Subcutaneous adipose tissue (tissue), 4 donors: Measurements from ENCODE around the gene NRF1. TPM values are rescaled to one million over a fixed set of nuclear protein-coding genes. Genes with fewer than 3 reads are reported as not detected.

ENCODE experiments used
- total RNA-seq, 4 donors: library from RNA; depleted of rRNA; stranded (reverse); fragments of >200 nt; gene quantifications; one replicate each; pipeline ENCODE4 v1.1.0, GENCODE V29; 2016
- TF ChIP-seq, protein P1 (sequence below): fragments of 450-650 bp; IDR thresholded peaks from one replicate; pipeline ENCODE4 v1.5.1; 2016; ENCODE audit warnings: low read depth, mild to moderate bottlenecking, control low read depth, antibody characterized with exemption, moderate library complexity

NRF1 gene
- total RNA-seq, 4 donors from 2014 or later, result 12.8 to 26.7 (median 19.9) TPM

DNA sequence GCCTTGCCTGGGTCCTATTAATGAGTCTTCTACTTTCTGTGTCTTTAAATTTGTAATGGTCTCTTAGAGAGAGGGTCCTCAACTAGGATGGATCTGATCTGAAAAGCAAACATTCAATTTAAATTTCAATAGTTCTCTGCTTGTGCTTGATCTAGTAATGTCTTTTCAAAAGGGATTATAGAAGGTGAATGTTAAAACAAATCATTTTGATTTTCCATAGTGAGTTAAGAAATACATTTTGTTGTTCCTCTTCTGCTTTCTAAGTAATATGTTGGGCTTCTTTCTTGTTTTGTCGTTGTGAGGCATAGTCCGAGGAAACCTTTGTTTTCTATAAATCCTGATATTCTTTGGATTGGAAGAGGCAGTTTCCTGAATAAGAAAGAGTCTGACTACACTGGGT, 18.8 kb downstream of the NRF1 start:
- TF ChIP-seq, protein P1, sequence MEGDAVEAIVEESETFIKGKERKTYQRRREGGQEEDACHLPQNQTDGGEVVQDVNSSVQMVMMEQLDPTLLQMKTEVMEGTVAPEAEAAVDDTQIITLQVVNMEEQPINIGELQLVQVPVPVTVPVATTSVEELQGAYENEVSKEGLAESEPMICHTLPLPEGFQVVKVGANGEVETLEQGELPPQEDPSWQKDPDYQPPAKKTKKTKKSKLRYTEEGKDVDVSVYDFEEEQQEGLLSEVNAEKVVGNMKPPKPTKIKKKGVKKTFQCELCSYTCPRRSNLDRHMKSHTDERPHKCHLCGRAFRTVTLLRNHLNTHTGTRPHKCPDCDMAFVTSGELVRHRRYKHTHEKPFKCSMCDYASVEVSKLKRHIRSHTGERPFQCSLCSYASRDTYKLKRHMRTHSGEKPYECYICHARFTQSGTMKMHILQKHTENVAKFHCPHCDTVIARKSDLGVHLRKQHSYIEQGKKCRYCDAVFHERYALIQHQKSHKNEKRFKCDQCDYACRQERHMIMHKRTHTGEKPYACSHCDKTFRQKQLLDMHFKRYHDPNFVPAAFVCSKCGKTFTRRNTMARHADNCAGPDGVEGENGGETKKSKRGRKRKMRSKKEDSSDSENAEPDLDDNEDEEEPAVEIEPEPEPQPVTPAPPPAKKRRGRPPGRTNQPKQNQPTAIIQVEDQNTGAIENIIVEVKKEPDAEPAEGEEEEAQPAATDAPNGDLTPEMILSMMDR, result no peak

DNA sequence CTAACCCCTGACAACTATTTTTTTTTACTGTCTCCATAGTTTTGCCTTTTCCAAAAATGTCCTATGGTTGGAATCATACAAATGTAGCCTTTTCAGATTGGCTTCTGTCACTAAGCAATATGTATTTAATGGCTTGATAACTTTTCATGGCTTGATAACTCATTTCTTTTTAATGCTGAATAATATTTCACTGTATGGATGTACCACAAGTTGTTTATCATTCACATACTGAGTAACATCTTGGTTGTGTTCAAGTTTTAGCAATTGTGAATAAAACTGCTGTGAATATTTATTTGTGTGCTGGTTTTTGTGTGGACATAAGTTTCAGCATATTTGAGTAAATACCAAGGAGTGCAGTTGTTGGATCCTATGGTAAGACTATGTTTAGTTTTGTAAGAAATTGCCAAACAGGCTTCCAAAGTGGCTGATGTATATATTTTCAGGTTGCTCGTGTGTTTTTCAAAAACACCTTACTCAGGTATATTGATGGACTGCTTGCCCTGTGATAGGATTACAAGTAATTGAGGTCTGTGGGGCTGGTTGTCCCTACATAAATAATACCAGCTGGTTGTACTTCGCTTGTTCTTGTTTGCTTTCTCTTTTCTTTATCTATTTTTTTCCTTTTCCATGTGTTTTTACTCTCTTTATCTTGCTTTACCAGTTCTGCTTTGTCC, 23.0 kb downstream of the NRF1 start:
- TF ChIP-seq, protein P1, result no peak

DNA sequence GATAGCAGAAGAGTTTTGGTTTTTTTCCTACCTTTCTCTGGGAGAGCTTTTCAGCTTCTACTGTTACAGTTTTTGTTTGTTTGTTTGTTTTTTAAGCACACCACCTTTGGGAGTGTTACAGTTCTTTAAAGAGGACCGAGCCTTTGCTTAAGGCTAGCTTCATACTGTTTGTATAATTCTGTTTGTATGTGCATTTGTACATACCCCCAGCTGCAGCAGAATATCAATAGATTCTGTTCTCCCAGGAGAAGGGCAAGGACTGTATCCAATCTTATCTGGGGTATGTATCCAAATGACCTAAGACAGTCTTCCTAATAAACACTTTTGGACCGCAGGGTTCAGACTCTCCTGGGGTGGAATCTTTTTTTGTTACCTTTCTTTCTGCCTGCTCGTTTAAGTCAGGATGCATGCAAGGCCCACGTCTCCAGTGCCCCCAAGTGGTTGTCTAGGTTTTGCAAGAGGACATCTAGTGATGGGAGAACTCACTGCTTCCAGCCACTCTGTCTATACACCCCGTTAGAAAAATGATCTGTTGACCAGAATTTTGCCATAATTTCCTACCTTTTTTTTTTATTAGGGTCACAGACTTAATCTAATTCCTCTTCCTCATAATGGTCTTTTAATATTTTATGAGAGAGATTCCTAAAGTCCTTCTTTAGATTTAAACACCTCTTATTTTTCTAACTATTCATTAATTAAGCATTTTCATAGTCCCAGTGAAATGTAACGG, 23.9 kb downstream of the NRF1 start:
- TF ChIP-seq, protein P1, result no peak

GRCh38 chr7:129636641-129637040, 25.1 kb downstream of the NRF1 start:
- TF ChIP-seq, protein P1, result no peak

- TF ChIP-seq, protein P1, result no peak
Measured at GRCh38 chr7:129640400-129640799, 28.9 kb downstream of the NRF1 start.

DNA sequence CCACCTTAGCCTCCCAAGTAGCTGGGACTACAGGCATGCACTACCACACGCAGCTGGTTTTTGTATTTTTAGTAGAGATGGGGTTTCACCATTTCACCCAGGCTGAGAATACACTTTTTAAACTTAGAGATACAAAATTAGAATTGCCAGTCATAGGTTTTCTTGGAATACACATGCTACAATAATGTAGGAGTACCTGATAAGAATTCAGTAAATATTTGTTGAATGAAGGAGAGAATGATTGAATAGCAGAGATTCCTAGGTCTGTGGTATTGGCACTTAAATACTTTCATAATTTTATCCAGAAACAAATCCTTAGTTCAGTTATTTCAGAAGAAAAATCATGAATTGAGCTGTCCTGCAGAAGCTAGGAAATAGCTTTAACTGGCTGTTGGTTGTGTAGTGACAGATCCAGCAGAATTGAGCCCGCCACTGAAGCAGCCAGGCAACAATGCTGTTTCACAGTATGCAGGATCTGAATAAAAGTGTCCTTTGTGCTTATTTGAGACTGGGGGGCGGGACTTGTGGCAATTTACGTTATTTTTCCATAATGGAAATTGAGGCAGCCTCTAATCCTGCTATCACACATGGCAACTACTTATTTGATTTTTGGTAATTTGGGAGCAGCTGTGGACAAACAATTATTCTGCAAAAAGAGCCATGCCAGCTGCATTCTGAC, 31.5 kb downstream of the NRF1 start:
- TF ChIP-seq, protein P1, result no peak

- TF ChIP-seq, protein P1, result no peak
Measured at GRCh38 chr7:129643550-129644170, 32.1 kb downstream of the NRF1 start.
